NB4 (cell line): ENCODE measurements around the gene UBE2V1.

Source experiments
- DNase-seq: peaks from one replicate; pipeline ENCODE4 v3.0.0; 2010; ENCODE audit warnings: low read depth
- H3K4me3 ChIP-seq: one replicate; pipeline ENCODE4 v1.5.1; 2011; ENCODE audit warnings: mild to moderate bottlenecking, low read depth, low read length, moderate library complexity
- CTCF ChIP-seq: IDR thresholded peaks from one replicate; pipeline ENCODE4 v1.5.1; 2012; ENCODE audit warnings: low read depth, low read length
- MAX ChIP-seq: IDR thresholded peaks from 2 replicates; pipeline ENCODE4 v1.6.1; 2011; ENCODE audit warnings: low read depth, low read length
- MYC ChIP-seq: IDR thresholded peaks from 2 replicates; pipeline ENCODE4 v1.6.1; 2011; ENCODE audit warnings: low read depth, low read length
- POLR2A ChIP-seq: IDR thresholded peaks from 2 replicates; pipeline ENCODE4 v1.6.1; 2011; ENCODE audit warnings: mild to moderate bottlenecking; ENCODE audit not compliant: insufficient read length; ENCODE audit errors: extremely low read depth

Gene UBE2V1

GRCh38 chr20:50111829-50112495 is 988 bp downstream of the UBE2V1 start:
- peak overlapping the region; percentile 91 for H3K4me3 ChIP-seq
- TF ChIP-seq MAX, result no peak
- no peak for TF ChIP-seq MYC
- no peak for TF ChIP-seq POLR2A
- TF ChIP-seq CTCF, result no peak
- no peak for DNase-seq

- DNase-seq, result no peak
- peak overlapping the region; percentile 91 for H3K4me3 ChIP-seq
- no peak for TF ChIP-seq POLR2A
- no peak for TF ChIP-seq CTCF
- TF ChIP-seq MYC, result no peak
- no peak for TF ChIP-seq MAX
These were observed 1.7 kb downstream of the UBE2V1 start for GRCh38 chr20:50111120-50111828.

GRCh38 chr20:50110141-50111047 is 2.6 kb downstream of the UBE2V1 start:
- H3K4me3 ChIP-seq, result peak overlapping the region; percentile 91
- no peak for TF ChIP-seq POLR2A
- TF ChIP-seq CTCF, result no peak
- TF ChIP-seq MAX, result peak; percentile 28; the same call in 1 of the 2 replicates
- DNase-seq, result peak; percentile 78

GRCh38 chr20:50108556-50109235 is 4.3 kb downstream of the UBE2V1 start:
- TF ChIP-seq CTCF (no peak), MYC (no peak), MAX (no peak), POLR2A (no peak)
- no peak overlapping the region for H3K4me3 ChIP-seq
- no peak for DNase-seq

- H3K4me3 ChIP-seq, result no peak overlapping the region
These were observed 5.1 kb downstream of the UBE2V1 start for GRCh38 chr20:50107796-50108331.

More at GRCh38 chr20:50107796-50108331, 5.1 kb downstream of the UBE2V1 start:
- no peak for DNase-seq
- TF ChIP-seq MYC (no peak), POLR2A (no peak), MAX (no peak), CTCF (no peak)
